Measurements from ENCODE around the gene IRAK1. TPM values are rescaled to one million over a fixed set of nuclear protein-coding genes. Genes with fewer than 3 reads are reported as not detected.
A peak's percentile ranks its signal among the peaks of the same experiment; 100 is the strongest.

IRAK1 gene
- total RNA-seq, 1 donor = 99.5 TPM

- Histone ChIP-seq H3K27me3 (ENCODE audit: insufficient read depth, low read length) (no peaks in the 10 kb centered on the region), H3K4me3 (ENCODE audit: insufficient read depth, low read length) (peak overlapping the region; percentile 99), H3K4me2 (ENCODE audit: insufficient read depth, low read length) (peak overlapping the region; percentile 94), H3K36me3 (ENCODE audit: insufficient read depth, low read length) (peaks cover 3% of the 10 kb centered on the region), H3K79me2 (ENCODE audit: insufficient read depth, low read length) (peaks cover 68% of the 10 kb centered on the region), H4K20me1 (ENCODE audit: insufficient read depth, low read length) (peaks cover 52% of the 10 kb centered on the region), H3K9me3 (ENCODE audit: low read depth, low read length) (no peaks in the 10 kb centered on the region), H3K27ac (ENCODE audit: low read depth, low read length) (peak overlapping the region; percentile 45), H3K4me1 (ENCODE audit: insufficient read depth, low read length) (peaks cover 44% of the 10 kb centered on the region), H2AFZ (ENCODE audit: low read length) (no peak overlapping the region)
- TF ChIP-seq CTCF (IDR thresholded peaks at IDR 0.05; ENCODE audit: extremely low read depth, low read depth, low read length) = no peak
- DNase-seq (ENCODE audit: insufficient read length, low spot score, missing footprints) = peak; percentile 94
These were observed 49.8 kb downstream of the IRAK1 start for GRCh38 chrX:153969904-153970356.

GRCh38 chrX:153969125-153969903 lies 50.4 kb downstream of the IRAK1 start:
- Histone ChIP-seq H3K27ac (ENCODE audit: low read depth, low read length) (peak overlapping the region; percentile 45), H3K4me3 (ENCODE audit: insufficient read depth, low read length) (peak overlapping the region; percentile 99), H3K4me1 (ENCODE audit: insufficient read depth, low read length) (peaks cover 44% of the 10 kb centered on the region), H3K79me2 (ENCODE audit: insufficient read depth, low read length) (peaks cover 68% of the 10 kb centered on the region), H3K9me3 (ENCODE audit: low read depth, low read length) (no peaks in the 10 kb centered on the region), H3K27me3 (ENCODE audit: insufficient read depth, low read length) (no peaks in the 10 kb centered on the region), H3K36me3 (ENCODE audit: insufficient read depth, low read length) (peaks cover 3% of the 10 kb centered on the region), H2AFZ (ENCODE audit: low read length) (no peak overlapping the region), H4K20me1 (ENCODE audit: insufficient read depth, low read length) (peaks cover 58% of the 10 kb centered on the region), H3K4me2 (ENCODE audit: insufficient read depth, low read length) (peak overlapping the region; percentile 94)
- TF ChIP-seq CTCF (IDR thresholded peaks at IDR 0.05; ENCODE audit: extremely low read depth, low read depth, low read length) = no peak
- DNase-seq (ENCODE audit: insufficient read length, low spot score, missing footprints) = no peak

GRCh38 chrX:153968754-153969124 lies 51.0 kb downstream of the IRAK1 start:
- no peak for DNase-seq (ENCODE audit: insufficient read length, low spot score, missing footprints)
- no peak for TF ChIP-seq CTCF (IDR thresholded peaks at IDR 0.05; ENCODE audit: extremely low read depth, low read depth, low read length)

GRCh38 chrX:153968255-153968654 lies 51.4 kb downstream of the IRAK1 start:
- H3K4me3 ChIP-seq (ENCODE audit: insufficient read depth, low read length) = peak overlapping the region; percentile 99
- H4K20me1 ChIP-seq (ENCODE audit: insufficient read depth, low read length) = peaks cover 68% of the 10 kb centered on the region
- H2AFZ ChIP-seq (ENCODE audit: low read length) = no peak overlapping the region
- peak overlapping the region; percentile 94 for H3K4me2 ChIP-seq (ENCODE audit: insufficient read depth, low read length)
- no peak overlapping the region for H3K27ac ChIP-seq (ENCODE audit: low read depth, low read length)
- DNase-seq (ENCODE audit: insufficient read length, low spot score, missing footprints) = no peak
- peaks cover 6% of the 10 kb centered on the region for H3K36me3 ChIP-seq (ENCODE audit: insufficient read depth, low read length)
- H3K4me1 ChIP-seq (ENCODE audit: insufficient read depth, low read length) = peaks cover 36% of the 10 kb centered on the region
- no peaks in the 10 kb centered on the region for H3K9me3 ChIP-seq (ENCODE audit: low read depth, low read length)
- H3K79me2 ChIP-seq (ENCODE audit: insufficient read depth, low read length) = peaks cover 67% of the 10 kb centered on the region
- no peak for TF ChIP-seq CTCF (IDR thresholded peaks at IDR 0.05; ENCODE audit: extremely low read depth, low read depth, low read length)
- no peaks in the 10 kb centered on the region for H3K27me3 ChIP-seq (ENCODE audit: insufficient read depth, low read length)

More at GRCh38 chrX:153968754-153969124, 51.0 kb downstream of the IRAK1 start:
- Histone ChIP-seq H3K27me3 (ENCODE audit: insufficient read depth, low read length) (no peaks in the 10 kb centered on the region), H3K4me1 (ENCODE audit: insufficient read depth, low read length) (peaks cover 40% of the 10 kb centered on the region), H3K27ac (ENCODE audit: low read depth, low read length) (peak overlapping the region; percentile 45), H4K20me1 (ENCODE audit: insufficient read depth, low read length) (peaks cover 63% of the 10 kb centered on the region), H3K79me2 (ENCODE audit: insufficient read depth, low read length) (peaks cover 67% of the 10 kb centered on the region), H3K4me2 (ENCODE audit: insufficient read depth, low read length) (peak overlapping the region; percentile 94), H3K9me3 (ENCODE audit: low read depth, low read length) (no peaks in the 10 kb centered on the region), H3K36me3 (ENCODE audit: insufficient read depth, low read length) (peaks cover 3% of the 10 kb centered on the region), H2AFZ (ENCODE audit: low read length) (no peak overlapping the region), H3K4me3 (ENCODE audit: insufficient read depth, low read length) (peak overlapping the region; percentile 99)
